8988T (cell line): ENCODE results near the gene ABCB9.

ENCODE experiments used
- DNase-seq: peaks from one replicate; pipeline ENCODE4 v3.0.0; 2011

Gene ABCB9

GRCh38 chr12:122994781-122995502 is 28.7 kb upstream of the ABCB9 start:
- DNase-seq, result no peak

GRCh38 chr12:122994140-122994675 is 27.9 kb upstream of the ABCB9 start:
- DNase-seq, result no peak

- DNase-seq, result no peak
These were observed 26.1 kb upstream of the ABCB9 start for GRCh38 chr12:122992386-122992785.

- no peak for DNase-seq
These were observed 25.5 kb upstream of the ABCB9 start for GRCh38 chr12:122991623-122992275.

GRCh38 chr12:122990961-122991622 is 24.8 kb upstream of the ABCB9 start:
- no peak for DNase-seq

- no peak for DNase-seq
These were observed 24.3 kb upstream of the ABCB9 start for GRCh38 chr12:122990561-122990960.

GRCh38 chr12:122989874-122990419 is 23.7 kb upstream of the ABCB9 start:
- no peak for DNase-seq

GRCh38 chr12:122989225-122989839 is 23.1 kb upstream of the ABCB9 start:
- peak; percentile 90 for DNase-seq

- DNase-seq, result no peak
These were observed 22.4 kb upstream of the ABCB9 start for GRCh38 chr12:122988612-122989212.

- no peak for DNase-seq
These were observed 21.8 kb upstream of the ABCB9 start for GRCh38 chr12:122988036-122988435.

GRCh38 chr12:122987086-122987951 is 21.1 kb upstream of the ABCB9 start:
- no peak for DNase-seq

- no peak for DNase-seq
These were observed 20.1 kb upstream of the ABCB9 start for GRCh38 chr12:122986258-122986871.

- no peak for DNase-seq
These were observed 19.3 kb upstream of the ABCB9 start for GRCh38 chr12:122985338-122986257.

GRCh38 chr12:122984612-122985337 is 18.5 kb upstream of the ABCB9 start:
- DNase-seq, result no peak

GRCh38 chr12:122983789-122984515 is 17.7 kb upstream of the ABCB9 start:
- peak; percentile 78 for DNase-seq

GRCh38 chr12:122982963-122983788 is 16.9 kb upstream of the ABCB9 start:
- DNase-seq, result no peak

GRCh38 chr12:122982477-122982815 is 16.2 kb upstream of the ABCB9 start:
- no peak for DNase-seq
